Naive thymus-derived CD4-positive, alpha-beta T cell (primary cell): ENCODE results near the gene RAB40B. TPM values are rescaled to one million over a fixed set of nuclear protein-coding genes. Genes with fewer than 3 reads are reported as not detected.

Experiments
- ATAC-seq: fragments of 150-1000 bp; cut with Tn5 transposase; 2 replicates; pipeline ENCODE4 v1.10.0; 2021; ENCODE audit warnings: mild to moderate bottlenecking, moderate library complexity
- CTCF ChIA-PET: fragments of 350-600 bp; sonication (Branson Sonifier 250); formaldehyde crosslinking; loops from one replicate; lab custom pipeline; 2021; ENCODE audit warnings: antibody characterized with exemption; lab: Charles Lee
- POLR2A ChIA-PET: fragments of 350-600 bp; sonication (Branson Sonifier 250); formaldehyde crosslinking; loops from one replicate; lab custom pipeline; 2021; ENCODE audit warnings: antibody characterized with exemption, inconsistent platforms; lab: Charles Lee
- DNase-seq, 9 donors: peaks; one replicate each; pipeline versions ENCODE4 v3.0.0 to v3.0.0-alpha.2; 2020 to 2022; ENCODE audit warnings: mixed read lengths in 1 of 9
- H3K27ac ChIP-seq: one replicate; pipeline ENCODE4 v1.7.0; 2013; ENCODE audit warnings: mild to moderate bottlenecking, low read depth, low read length, moderate library complexity
- H3K27me3 ChIP-seq, 2 donors: one replicate each; pipeline ENCODE4 v1.7.0; 2013; ENCODE audit warnings: low read length in 2 of 2, mild to moderate bottlenecking in 2 of 2, moderate library complexity in 2 of 2; ENCODE audit not compliant: control insufficient read depth in 2 of 2, insufficient read depth in 2 of 2
- H3K36me3 ChIP-seq, 3 experiments: 1 replicate in 2 of 3; 2 replicates in 1 of 3; pipeline ENCODE4 v1.7.0; 2013; ENCODE audit warnings: low read length in 3 of 3, mild to moderate bottlenecking in 3 of 3, moderate library complexity in 1 of 3; ENCODE audit not compliant: insufficient read depth in 3 of 3, control insufficient read depth in 2 of 3
- H3K4me1 ChIP-seq, 2 donors: one replicate each; pipeline ENCODE4 v1.7.0; 2013; ENCODE audit warnings: low read length in 2 of 2, mild to moderate bottlenecking in 2 of 2, moderate library complexity in 1 of 2; ENCODE audit not compliant: control insufficient read depth in 2 of 2, insufficient read depth in 2 of 2
- H3K4me3 ChIP-seq: 2 replicates; pipeline ENCODE4 v1.7.0; 2013; ENCODE audit warnings: mild to moderate bottlenecking, low read length
- H3K9me3 ChIP-seq, 3 experiments: 1 replicate in 2 of 3; 2 replicates in 1 of 3; pipeline ENCODE4 v1.7.0; 2013; ENCODE audit warnings: low read length in 3 of 3; ENCODE audit not compliant: control insufficient read depth in 2 of 3
- H3K27ac Mint-ChIP-seq, 9 donors: one replicate each; pipeline ENCODE4 v1.8.0; 2020 to 2022; ENCODE audit warnings: mixed read lengths in 9 of 9, mild to moderate bottlenecking in 8 of 9, moderate library complexity in 5 of 9, inconsistent platforms in 2 of 9
- H3K27me3 Mint-ChIP-seq, 5 donors: one replicate each; pipeline ENCODE4 v1.8.0; 2021 to 2022; ENCODE audit warnings: mixed read lengths in 5 of 5, mild to moderate bottlenecking in 1 of 5
- H3K36me3 Mint-ChIP-seq, 5 donors: one replicate each; pipeline ENCODE4 v1.8.0; 2020 to 2022; ENCODE audit warnings: mixed read lengths in 5 of 5, mild to moderate bottlenecking in 3 of 5, inconsistent platforms in 1 of 5
- H3K4me1 Mint-ChIP-seq, 7 donors: one replicate each; pipeline ENCODE4 v1.8.0; 2020 to 2022; ENCODE audit warnings: mixed read lengths in 7 of 7, mild to moderate bottlenecking in 3 of 7, inconsistent platforms in 1 of 7
- H3K4me3 Mint-ChIP-seq, 10 donors: one replicate each; pipeline ENCODE4 v1.8.0; 2020 to 2022; ENCODE audit warnings: mild to moderate bottlenecking in 10 of 10, mixed read lengths in 10 of 10, moderate library complexity in 6 of 10, inconsistent platforms in 2 of 10
- H3K9me3 Mint-ChIP-seq, 11 donors: one replicate each; pipeline ENCODE4 v1.8.0; 2020 to 2022; ENCODE audit warnings: mixed read lengths in 11 of 11, mild to moderate bottlenecking in 4 of 11, inconsistent platforms in 1 of 11, moderate library complexity in 1 of 11
- intact Hi-C, 2 donors: fragments of 100-400 bp; cut with micrococcal nuclease; formaldehyde crosslinking; loops; one replicate each; pipeline ENCODE4 v1.15.1; 2023
- polyA plus RNA-seq, 2 donors: library from polyadenylated mRNA; unstranded; fragments of 300-500 nt; fragmentation: Illumina TruSeq; gene quantifications; one replicate each; pipeline ENCODE4 v1.2.3, GENCODE V29; 2021
- total RNA-seq, 6 experiments: library from RNA in 5 of 6; stranded (reverse) in 5 of 6; gene quantifications; 1 replicate in 5 of 6; 2 replicates in 1 of 6; pipeline ENCODE4 v1.2.3 and lab custom pipeline; 2021 to 2026

Gene RAB40B
- total and polyA plus RNA-seq, 7 experiments from 2014 or later, result 1.3 to 6.1 (median 2.9) TPM

- intact Hi-C loops, result no loop called here
- H3K36me3 ChIP-seq, result no peaks in the 10 kb centered on the region
- no peaks in the 10 kb centered on the region for H3K27me3 ChIP-seq
- H3K4me3 Mint-ChIP-seq, result no peak overlapping the region
- POLR2A ChIA-PET, result no interaction called here
- H3K4me1 ChIP-seq, result no peaks in the 10 kb centered on the region
- no peaks in the 10 kb centered on the region for H3K9me3 Mint-ChIP-seq
- peaks cover 2 to 6% (median 5%) of the 10 kb centered on the region in 7 donors for H3K4me1 Mint-ChIP-seq
- CTCF ChIA-PET, result no interaction called here
- ATAC-seq (no peak), DNase-seq (no peak)
- no peak overlapping the region for H3K27ac Mint-ChIP-seq
- no peaks in the 10 kb centered on the region for H3K9me3 ChIP-seq
- no peaks in the 10 kb centered on the region for H3K27me3 Mint-ChIP-seq
- no peak overlapping the region for H3K4me3 ChIP-seq
- H3K36me3 Mint-ChIP-seq, result peaks cover 0 to 5% (median 0%) of the 10 kb centered on the region in 5 donors
- H3K27ac ChIP-seq, result no peak overlapping the region
Observed at GRCh38 chr17:82665217-82665616, 33.3 kb downstream of the RAB40B start.

DNA sequence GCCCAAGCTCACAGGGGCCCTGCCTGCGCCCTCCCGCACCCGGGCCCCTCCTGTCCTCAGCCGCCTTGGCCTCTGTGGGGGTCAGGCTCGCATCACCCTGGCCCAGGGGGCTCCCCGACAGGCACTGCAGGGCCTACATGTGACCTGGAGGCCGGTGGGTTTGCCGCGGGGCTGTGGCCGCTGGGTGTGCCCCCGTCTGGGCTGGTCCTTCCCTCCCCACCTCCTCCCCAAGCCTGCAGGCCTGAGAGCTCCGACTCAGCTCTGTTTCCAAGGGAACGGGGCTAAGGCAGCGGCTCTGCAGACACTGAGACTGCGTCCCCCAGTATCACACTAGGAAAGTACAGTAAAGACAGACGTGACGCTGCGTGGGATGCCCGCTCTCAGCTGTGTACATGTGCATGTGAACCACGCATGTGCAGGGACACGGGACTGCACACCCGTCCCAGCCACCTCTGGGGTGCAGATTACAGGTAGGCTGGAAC is 33.8 kb downstream of the RAB40B start:
- H3K27me3 Mint-ChIP-seq, result no peaks in the 10 kb centered on the region
- Histone ChIP-seq H3K9me3 (no peaks in the 10 kb centered on the region), H3K27ac (no peak overlapping the region), H3K36me3 (no peaks in the 10 kb centered on the region), H3K27me3 (no peaks in the 10 kb centered on the region), H3K4me3 (no peak overlapping the region), H3K4me1 (no peaks in the 10 kb centered on the region)
- no peaks in the 10 kb centered on the region for H3K9me3 Mint-ChIP-seq
- H3K27ac Mint-ChIP-seq, result no peak overlapping the region
- no peak for DNase-seq
- H3K36me3 Mint-ChIP-seq, result peaks cover 0 to 8% (median 0%) of the 10 kb centered on the region in 5 donors
- ChIA-PET POLR2A (no interaction called here), CTCF (no interaction called here)
- H3K4me3 Mint-ChIP-seq, result no peak overlapping the region
- ATAC-seq, result no peak
- intact Hi-C loops, result no loop called here
- H3K4me1 Mint-ChIP-seq, result peaks cover 2 to 6% (median 5%) of the 10 kb centered on the region in 7 donors

DNA sequence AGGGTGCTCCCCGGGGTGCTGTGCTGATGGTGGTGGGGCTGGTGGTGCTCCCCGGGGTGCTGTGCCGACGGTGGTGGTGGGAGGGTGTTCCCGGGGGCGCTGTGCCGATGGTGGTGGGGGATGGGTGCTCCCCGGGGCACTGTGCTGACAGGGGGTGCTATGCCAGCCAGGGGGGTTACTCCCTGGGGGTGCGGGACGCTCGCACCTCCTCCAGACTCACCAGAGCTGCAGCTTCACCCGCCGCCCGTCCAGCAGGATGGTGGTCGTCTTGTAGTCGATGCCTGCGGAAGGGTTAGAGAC is 34.3 kb downstream of the RAB40B start:
- H3K36me3 ChIP-seq, result no peaks in the 10 kb centered on the region
- Mint-ChIP-seq H3K9me3 (no peaks in the 10 kb centered on the region), H3K4me1 (peaks cover 2 to 6% (median 5%) of the 10 kb centered on the region in 7 donors), H3K27ac (no peak overlapping the region), H3K36me3 (peaks cover 0 to 9% (median 0%) of the 10 kb centered on the region in 5 donors), H3K4me3 (no peak overlapping the region), H3K27me3 (no peaks in the 10 kb centered on the region)
- no peak overlapping the region for H3K4me3 ChIP-seq
- intact Hi-C loops, result no loop called here
- ChIA-PET CTCF (no interaction called here), POLR2A (no interaction called here)
- no peak for ATAC-seq
- no peak overlapping the region for H3K27ac ChIP-seq
- H3K4me1 ChIP-seq, result no peaks in the 10 kb centered on the region
- H3K27me3 ChIP-seq, result no peaks in the 10 kb centered on the region
- no peaks in the 10 kb centered on the region for H3K9me3 ChIP-seq
- no peak for DNase-seq

- ATAC-seq (no peak), DNase-seq (no peak)
- Histone ChIP-seq H3K4me3 (no peak overlapping the region), H3K27me3 (no peaks in the 10 kb centered on the region), H3K9me3 (no peaks in the 10 kb centered on the region), H3K36me3 (no peaks in the 10 kb centered on the region), H3K27ac (no peak overlapping the region), H3K4me1 (no peaks in the 10 kb centered on the region)
- intact Hi-C loops, result no loop called here
- Mint-ChIP-seq H3K4me3 (no peak overlapping the region), H3K27me3 (no peaks in the 10 kb centered on the region), H3K4me1 (peaks cover 2 to 4% (median 3%) of the 10 kb centered on the region in 7 donors), H3K9me3 (no peaks in the 10 kb centered on the region), H3K27ac (no peak overlapping the region), H3K36me3 (peaks cover 0 to 9% (median 0%) of the 10 kb centered on the region in 5 donors)
- POLR2A ChIA-PET, result interaction anchor here (0.5 kb wide), 2 partner anchors 49 to 209 kb away, joined by 3 read pairs; no protein-coding TSS in a partner anchor
- CTCF ChIA-PET, result no interaction called here
Observed at GRCh38 chr17:82663381-82664275, 34.9 kb downstream of the RAB40B start.

- ATAC-seq, result no peak
- POLR2A ChIA-PET, result interaction anchor here (0.5 kb wide), 1 partner anchor 48 kb away, joined by 3 read pairs; no protein-coding TSS in a partner anchor
- DNase-seq, result no peak
- H3K9me3 ChIP-seq, result no peaks in the 10 kb centered on the region
- no peaks in the 10 kb centered on the region for H3K27me3 ChIP-seq
- no peaks in the 10 kb centered on the region for H3K27me3 Mint-ChIP-seq
- H3K4me3 ChIP-seq, result no peak overlapping the region
- no peak overlapping the region for H3K27ac Mint-ChIP-seq
- no peaks in the 10 kb centered on the region for H3K9me3 Mint-ChIP-seq
- H3K4me3 Mint-ChIP-seq, result no peak overlapping the region
- CTCF ChIA-PET, result no interaction called here
- no peak overlapping the region for H3K27ac ChIP-seq
- H3K36me3 ChIP-seq, result no peaks in the 10 kb centered on the region
- intact Hi-C loops, result no loop called here
- H3K4me1 ChIP-seq, result no peaks in the 10 kb centered on the region
- H3K36me3 Mint-ChIP-seq, result peaks cover 0 to 9% (median 0%) of the 10 kb centered on the region in 5 donors
- peaks cover 0 to 2% (median 0%) of the 10 kb centered on the region in 7 donors for H3K4me1 Mint-ChIP-seq
Observed at GRCh38 chr17:82662711-82663261, 35.7 kb downstream of the RAB40B start.

GRCh38 chr17:82661717-82662683 is 36.5 kb downstream of the RAB40B start:
- DNase-seq (no peak), ATAC-seq (no peak)
- H3K27me3 ChIP-seq, result no peaks in the 10 kb centered on the region
- no peaks in the 10 kb centered on the region for H3K27me3 Mint-ChIP-seq
- no peaks in the 10 kb centered on the region for H3K9me3 Mint-ChIP-seq
- no peak overlapping the region for H3K4me3 ChIP-seq
- H3K4me1 Mint-ChIP-seq, result peaks cover 0 to 2% (median 0%) of the 10 kb centered on the region in 7 donors
- CTCF ChIA-PET, result no interaction called here
- H3K36me3 ChIP-seq, result no peaks in the 10 kb centered on the region
- POLR2A ChIA-PET, result no interaction called here
- no peaks in the 10 kb centered on the region for H3K9me3 ChIP-seq
- H3K4me1 ChIP-seq, result no peaks in the 10 kb centered on the region
- intact Hi-C loops, result no loop called here
- H3K36me3 Mint-ChIP-seq, result peaks cover 0 to 15% (median 4%) of the 10 kb centered on the region in 5 donors
- no peak overlapping the region for H3K27ac ChIP-seq
- no peak overlapping the region for H3K27ac Mint-ChIP-seq
- H3K4me3 Mint-ChIP-seq, result no peak overlapping the region
